HEK293T (cell line): ENCODE results near the gene ACTR8.

ENCODE experiments used
- ARNT ChIP-seq: fragments of 450-650 bp; IDR thresholded peaks from 2 replicates; pipeline ENCODE4 v1.6.1; 2017; ENCODE audit warnings: mild to moderate bottlenecking
- BHLHE40 ChIP-seq: fragments of 450-650 bp; IDR thresholded peaks from 2 replicates; pipeline ENCODE4 v1.6.1; 2016; ENCODE audit warnings: mild to moderate bottlenecking, moderate library complexity, borderline replicate concordance
- ELF4 ChIP-seq: fragments of 450-650 bp; IDR thresholded peaks from 2 replicates; pipeline ENCODE4 v1.6.1; 2017; ENCODE audit warnings: antibody characterized with exemption
- FOXA1 ChIP-seq: fragments of 450-650 bp; IDR thresholded peaks from 2 replicates; pipeline ENCODE4 v1.6.1; 2016; ENCODE audit warnings: mild to moderate bottlenecking
- FOXK2 ChIP-seq: fragments of 450-650 bp; IDR thresholded peaks from 2 replicates; pipeline ENCODE4 v1.6.1; 2016; ENCODE audit warnings: mild to moderate bottlenecking
- FOXM1 ChIP-seq: fragments of 450-650 bp; IDR thresholded peaks from 2 replicates; pipeline ENCODE4 v1.6.1; 2017; ENCODE audit warnings: mild to moderate bottlenecking, borderline replicate concordance
- HDGF ChIP-seq: fragments of 450-650 bp; IDR thresholded peaks from 2 replicates; pipeline ENCODE4 v1.6.1; 2017; ENCODE audit warnings: antibody characterized with exemption, borderline replicate concordance
- L3MBTL2 ChIP-seq: fragments of 450-650 bp; conservative IDR thresholded peaks from 2 replicates; pipeline ENCODE4 v1.6.1; 2016; ENCODE audit warnings: mild to moderate bottlenecking
- SP1 ChIP-seq: fragments of 450-650 bp; IDR thresholded peaks from 2 replicates; pipeline ENCODE4 v1.6.1; 2017
- SUZ12 ChIP-seq: fragments of 450-650 bp; IDR thresholded peaks from 2 replicates; pipeline ENCODE4 v1.6.1; 2016; ENCODE audit warnings: mild to moderate bottlenecking
- TARDBP ChIP-seq: fragments of 450-650 bp; IDR thresholded peaks from 2 replicates; pipeline ENCODE4 v1.6.1; 2016
- ZNF384 ChIP-seq: fragments of 450-650 bp; IDR thresholded peaks from 2 replicates; pipeline ENCODE4 v1.6.1; 2016
- TF ChIP-seq, protein P1 (sequence below): fragments of 450-650 bp; IDR thresholded peaks from 2 replicates; pipeline ENCODE4 v1.6.1; 2016

DNA sequence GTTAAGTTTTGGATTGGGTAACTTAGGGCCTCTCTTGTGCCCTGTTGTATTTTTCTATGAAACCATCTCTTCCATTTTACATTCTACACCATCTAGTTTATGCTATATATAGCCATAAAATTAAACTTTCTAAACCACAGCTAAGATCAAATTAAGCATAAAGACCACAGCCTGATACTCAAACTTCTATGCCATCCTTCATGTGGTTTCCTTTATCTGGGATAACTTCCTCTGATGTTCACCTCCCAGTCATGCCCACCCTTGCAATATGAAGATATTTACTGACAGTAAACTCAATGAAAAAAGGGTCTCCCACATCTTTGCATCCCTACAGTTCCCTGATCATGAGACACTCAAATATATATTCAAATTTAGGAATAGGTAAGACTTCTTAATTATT lies 5.5 kb upstream of the ACTR8 start:
- TF ChIP-seq SP1, result no peak
- TF ChIP-seq BHLHE40, result no peak
- no peak for TF ChIP-seq TARDBP
- no peak for TF ChIP-seq ARNT
- TF ChIP-seq FOXA1, result no peak
- no peak for TF ChIP-seq ZNF384
- no peak for TF ChIP-seq SUZ12
- TF ChIP-seq FOXM1, result no peak
- no peak for TF ChIP-seq L3MBTL2
- no peak for TF ChIP-seq ELF4
- TF ChIP-seq, protein P1, sequence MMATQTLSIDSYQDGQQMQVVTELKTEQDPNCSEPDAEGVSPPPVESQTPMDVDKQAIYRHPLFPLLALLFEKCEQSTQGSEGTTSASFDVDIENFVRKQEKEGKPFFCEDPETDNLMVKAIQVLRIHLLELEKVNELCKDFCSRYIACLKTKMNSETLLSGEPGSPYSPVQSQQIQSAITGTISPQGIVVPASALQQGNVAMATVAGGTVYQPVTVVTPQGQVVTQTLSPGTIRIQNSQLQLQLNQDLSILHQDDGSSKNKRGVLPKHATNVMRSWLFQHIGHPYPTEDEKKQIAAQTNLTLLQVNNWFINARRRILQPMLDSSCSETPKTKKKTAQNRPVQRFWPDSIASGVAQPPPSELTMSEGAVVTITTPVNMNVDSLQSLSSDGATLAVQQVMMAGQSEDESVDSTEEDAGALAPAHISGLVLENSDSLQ, result no peak
- no peak for TF ChIP-seq HDGF
- no peak for TF ChIP-seq FOXK2
